GM13977 (cell line): ENCODE data around the gene RBM15B.
A peak's percentile ranks its signal among the peaks of the same experiment; 100 is the strongest.

Experiments
- DNase-seq: peaks from one replicate; pipeline ENCODE4 v3.0.0; 2012; ENCODE audit warnings: low spot score
- CTCF ChIP-seq: IDR thresholded peaks from 2 replicates; pipeline ENCODE4 v1.5.1; 2012; ENCODE audit warnings: mild to moderate bottlenecking, control low read depth; ENCODE audit not compliant: insufficient read depth; ENCODE audit errors: extremely low read depth, missing control alignments
- in situ Hi-C: fragments of 300-500 bp; cut with MboI; formaldehyde crosslinking; loops from one replicate; pipeline ENCODE4 v1.12.0; 2022; ENCODE audit warnings: low sequenced_read_pairs, low pct_unique_long_range_greater_than_20kb, mixed read lengths, inconsistent platforms; ENCODE audit not compliant: unreplicated experiment

RBM15B gene

GRCh38 chr3:51391566-51392354 is 675 bp downstream of the RBM15B start:
- no peak for TF ChIP-seq CTCF
- in situ Hi-C loops = no loop called here
- DNase-seq = peak; percentile 66

DNA sequence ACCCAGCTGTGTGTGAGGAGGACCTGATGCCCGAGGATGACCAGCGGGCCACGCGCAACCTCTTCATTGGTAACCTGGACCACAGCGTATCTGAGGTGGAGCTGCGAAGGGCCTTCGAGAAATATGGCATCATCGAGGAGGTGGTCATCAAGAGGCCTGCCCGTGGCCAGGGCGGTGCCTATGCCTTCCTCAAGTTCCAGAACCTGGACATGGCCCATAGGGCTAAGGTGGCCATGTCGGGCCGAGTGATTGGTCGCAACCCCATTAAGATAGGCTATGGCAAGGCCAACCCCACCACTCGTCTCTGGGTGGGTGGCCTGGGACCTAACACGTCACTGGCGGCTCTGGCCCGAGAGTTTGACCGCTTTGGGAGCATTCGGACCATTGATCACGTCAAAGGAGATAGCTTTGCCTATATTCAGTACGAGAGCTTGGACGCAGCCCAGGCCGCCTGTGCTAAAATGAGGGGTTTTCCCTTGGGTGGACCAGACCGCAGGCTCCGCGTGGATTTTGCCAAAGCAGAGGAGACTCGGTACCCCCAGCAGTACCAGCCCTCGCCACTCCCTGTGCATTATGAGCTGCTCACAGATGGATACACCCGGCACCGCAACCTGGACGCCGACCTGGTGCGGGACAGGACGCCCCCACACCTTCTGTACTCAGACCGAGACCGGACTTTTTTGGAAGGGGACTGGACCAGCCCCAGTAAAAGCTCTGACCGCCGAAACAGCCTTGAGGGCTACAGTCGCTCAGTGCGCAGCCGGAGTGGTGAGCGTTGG is 1.5 kb downstream of the RBM15B start:
- TF ChIP-seq CTCF = no peak
- in situ Hi-C loops = no loop called here
- no peak for DNase-seq

DNA sequence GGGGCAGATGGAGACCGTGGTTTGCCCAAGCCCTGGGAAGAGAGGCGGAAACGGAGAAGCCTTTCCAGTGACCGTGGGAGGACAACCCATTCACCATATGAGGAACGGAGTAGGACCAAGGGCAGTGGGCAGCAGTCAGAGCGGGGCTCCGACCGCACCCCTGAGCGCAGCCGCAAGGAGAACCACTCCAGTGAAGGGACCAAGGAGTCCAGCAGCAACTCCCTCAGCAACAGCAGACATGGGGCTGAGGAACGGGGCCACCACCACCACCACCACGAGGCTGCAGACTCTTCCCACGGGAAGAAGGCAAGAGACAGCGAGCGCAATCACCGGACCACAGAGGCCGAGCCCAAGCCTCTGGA is 2.0 kb downstream of the RBM15B start:
- no peak for TF ChIP-seq CTCF
- in situ Hi-C loops = no loop called here
- DNase-seq = no peak

DNA sequence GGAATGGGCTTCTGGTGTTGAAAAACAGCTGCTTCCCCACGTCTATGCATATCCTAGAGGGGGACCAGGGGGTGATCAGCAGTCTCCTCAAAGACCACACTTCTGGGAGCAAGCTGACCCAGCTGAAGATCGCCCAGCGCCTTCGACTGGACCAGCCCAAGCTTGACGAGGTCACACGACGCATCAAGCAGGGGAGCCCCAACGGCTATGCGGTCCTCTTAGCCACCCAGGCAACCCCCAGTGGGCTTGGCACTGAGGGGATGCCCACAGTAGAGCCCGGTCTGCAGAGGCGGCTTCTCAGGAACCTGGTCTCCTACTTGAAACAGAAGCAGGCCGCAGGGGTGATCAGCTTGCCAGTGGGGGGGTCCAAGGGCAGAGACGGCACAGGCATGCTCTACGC is 2.5 kb downstream of the RBM15B start:
- no peak for DNase-seq
- TF ChIP-seq CTCF = no peak
- in situ Hi-C loops = no loop called here

- no peak for TF ChIP-seq CTCF
- no peak for DNase-seq
- in situ Hi-C loops = no loop called here
These were observed 3.5 kb downstream of the RBM15B start for GRCh38 chr3:51394541-51394940.

DNA sequence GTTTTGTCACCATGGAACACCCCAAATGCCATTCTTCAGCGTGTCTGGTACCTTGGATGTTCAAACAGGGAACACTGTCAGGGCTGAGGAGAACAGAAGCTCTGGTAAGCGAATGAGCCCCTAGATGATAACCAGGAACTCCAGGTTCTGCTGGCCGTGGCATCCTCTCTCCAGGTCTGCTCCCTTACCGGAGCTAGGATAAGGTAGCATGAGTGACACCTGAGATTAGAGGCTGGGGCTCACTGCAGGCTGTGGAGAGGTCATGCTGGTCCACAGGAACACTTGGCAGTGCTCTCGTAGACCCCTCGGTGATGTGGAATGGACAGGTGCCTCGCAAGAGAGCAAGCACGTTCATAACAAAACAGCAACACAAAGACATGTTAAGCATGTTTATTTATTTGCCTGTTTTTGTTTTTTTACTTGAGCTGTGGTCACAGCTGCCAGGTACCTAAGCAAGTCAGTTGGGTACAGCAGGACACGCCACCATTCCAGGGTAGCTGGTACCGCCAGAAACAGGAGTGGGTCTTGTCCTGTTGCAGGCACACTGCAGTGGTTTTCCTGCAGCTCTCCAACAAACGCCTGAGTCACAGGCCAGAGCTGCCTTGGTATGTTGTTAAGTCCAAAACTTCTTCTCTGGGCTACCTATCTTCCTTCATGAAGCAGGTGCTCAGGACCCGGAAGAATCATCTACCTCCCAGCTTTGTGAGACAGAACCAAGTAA is 4.6 kb downstream of the RBM15B start:
- no peak for DNase-seq
- in situ Hi-C loops = no loop called here
- TF ChIP-seq CTCF = no peak
